Gastrocnemius medialis (tissue), 4 donors: Measurements from ENCODE around the gene THSD4. TPM values are rescaled to one million over a fixed set of nuclear protein-coding genes. Genes with fewer than 3 reads are reported as not detected.

Experiments
- ATAC-seq, 2 donors: fragments of 150-250 bp; one replicate each; pipeline ENCODE4 v1.9.1; 2016
- DNase-seq, 2 donors: peaks; one replicate each; pipeline ENCODE4 v3.0.0-alpha.2; 2019
- H3K27ac ChIP-seq, 4 donors: fragments of 200-600 bp; sonication (generic); 1 replicate in 1 of 4; 2 replicates in 3 of 4; pipeline ENCODE4 v1.5.1; 2016 to 2018; ENCODE audit warnings: mild to moderate bottlenecking in 2 of 4, moderate library complexity in 1 of 4
- H3K27me3 ChIP-seq, 3 donors: fragments of 200-600 bp; sonication (generic) in 2 of 3; 1 replicate in 1 of 3; 2 replicates in 2 of 3; pipeline versions ENCODE4 v1.5.1 to v1.6.0; 2016 to 2019; ENCODE audit warnings: mild to moderate bottlenecking in 1 of 3, moderate library complexity in 1 of 3
- H3K36me3 ChIP-seq, 2 donors: fragments of 200-600 bp; sonication (generic) in 1 of 2; one replicate each; pipeline ENCODE4 v1.5.1; 2017 to 2018
- H3K4me1 ChIP-seq, 2 donors: fragments of 200-600 bp; sonication (generic) in 1 of 2; one replicate each; pipeline ENCODE4 v1.5.1; 2016 to 2017; ENCODE audit warnings: mild to moderate bottlenecking in 2 of 2
- H3K4me3 ChIP-seq, 4 donors: fragments of 200-600 bp; sonication (generic) in 3 of 4; 1 replicate in 1 of 4; 2 replicates in 3 of 4; pipeline ENCODE4 v1.5.1; 2016 to 2019; ENCODE audit warnings: mild to moderate bottlenecking in 2 of 4
- H3K9me3 ChIP-seq, 3 donors: fragments of 200-600 bp; sonication (generic) in 2 of 3; 1 replicate in 1 of 3; 2 replicates in 2 of 3; pipeline ENCODE4 v1.5.1; 2016 to 2019
- POLR2A ChIP-seq, 2 donors: fragments of 450-650 bp; IDR thresholded peaks; one replicate each; pipeline ENCODE4 v1.6.1; 2017; ENCODE audit warnings: antibody characterized with exemption in 2 of 2, mild to moderate bottlenecking in 2 of 2, moderate library complexity in 2 of 2
- in situ Hi-C, 4 donors: fragments of 200-750 bp; cut with MboI; loops; one replicate each; pipeline versions ENCODE4 v1.15.0 to v1.8.0; 2017; ENCODE audit warnings: low sequenced_read_pairs in 4 of 4
- intact Hi-C: fragments of 100-400 bp; cut with DNase I; formaldehyde crosslinking; loops from one replicate; pipeline ENCODE4 v1.15.1; 2023; ENCODE audit warnings: low total_unique reads
- total RNA-seq, 4 donors: library from RNA; depleted of rRNA; stranded (reverse); fragments of >200 nt; gene quantifications; one replicate each; pipeline versions ENCODE4 v1.1.0 to v1.2.3, GENCODE V29; 2016
- TF ChIP-seq, protein P1 (sequence below), 5 experiments: fragments of 450-650 bp in 3 of 5; fragments of 200-600 bp in 2 of 5; sonication (generic) in 2 of 5; IDR thresholded peaks in 4 of 5; conservative IDR thresholded peaks in 1 of 5; 1 replicate in 4 of 5; 2 replicates in 1 of 5; pipeline ENCODE4 v1.5.1; 2016 to 2019; ENCODE audit warnings: antibody characterized with exemption in 5 of 5, mild to moderate bottlenecking in 3 of 5, moderate library complexity in 3 of 5

THSD4 gene
- total RNA-seq, 4 donors from 2014 or later = 0.35 to 3.1 (median 0.60) TPM

- TF ChIP-seq POLR2A (IDR thresholded peaks at IDR 0.05) = no peak
- TF ChIP-seq, protein P1, sequence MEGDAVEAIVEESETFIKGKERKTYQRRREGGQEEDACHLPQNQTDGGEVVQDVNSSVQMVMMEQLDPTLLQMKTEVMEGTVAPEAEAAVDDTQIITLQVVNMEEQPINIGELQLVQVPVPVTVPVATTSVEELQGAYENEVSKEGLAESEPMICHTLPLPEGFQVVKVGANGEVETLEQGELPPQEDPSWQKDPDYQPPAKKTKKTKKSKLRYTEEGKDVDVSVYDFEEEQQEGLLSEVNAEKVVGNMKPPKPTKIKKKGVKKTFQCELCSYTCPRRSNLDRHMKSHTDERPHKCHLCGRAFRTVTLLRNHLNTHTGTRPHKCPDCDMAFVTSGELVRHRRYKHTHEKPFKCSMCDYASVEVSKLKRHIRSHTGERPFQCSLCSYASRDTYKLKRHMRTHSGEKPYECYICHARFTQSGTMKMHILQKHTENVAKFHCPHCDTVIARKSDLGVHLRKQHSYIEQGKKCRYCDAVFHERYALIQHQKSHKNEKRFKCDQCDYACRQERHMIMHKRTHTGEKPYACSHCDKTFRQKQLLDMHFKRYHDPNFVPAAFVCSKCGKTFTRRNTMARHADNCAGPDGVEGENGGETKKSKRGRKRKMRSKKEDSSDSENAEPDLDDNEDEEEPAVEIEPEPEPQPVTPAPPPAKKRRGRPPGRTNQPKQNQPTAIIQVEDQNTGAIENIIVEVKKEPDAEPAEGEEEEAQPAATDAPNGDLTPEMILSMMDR (IDR thresholded peaks at IDR 0.05 in 4 of 5, conservative IDR thresholded peaks at IDR 0.05 in 1 of 5) = no peak
- intact Hi-C loops = no loop called here
- Histone ChIP-seq H3K9me3 (no peaks in the 10 kb centered on the region), H3K4me1 (peaks cover 13 to 20% of the 10 kb centered on the region in 2 donors), H3K27ac (peak overlapping the region in 3 of 4 donors; percentile 18 to 23 (median 20)), H3K27me3 (no peaks in the 10 kb centered on the region), H3K36me3 (no peaks in the 10 kb centered on the region), H3K4me3 (no peak overlapping the region)
- DNase-seq = no peak
- ATAC-seq = no peak
- in situ Hi-C loops = loop anchor here in 1 of 4 donors (10.0 kb wide), 1 partner anchor 215 kb away; no protein-coding TSS in a partner anchor
Observed at GRCh38 chr15:71659730-71660067, 544.4 kb downstream of the THSD4 start.

- no peaks in the 10 kb centered on the region for H3K9me3 ChIP-seq
- H3K27me3 ChIP-seq = no peaks in the 10 kb centered on the region
- H3K36me3 ChIP-seq = no peaks in the 10 kb centered on the region
- in situ Hi-C loops = no loop called here
- H3K27ac ChIP-seq = no peak overlapping the region
- intact Hi-C loops = no loop called here
- H3K4me3 ChIP-seq = no peak overlapping the region
- peaks cover 13 to 20% of the 10 kb centered on the region in 2 donors for H3K4me1 ChIP-seq
- no peak for DNase-seq
- no peak for TF ChIP-seq POLR2A (IDR thresholded peaks at IDR 0.05)
- TF ChIP-seq, protein P1 (IDR thresholded peaks at IDR 0.05 in 4 of 5, conservative IDR thresholded peaks at IDR 0.05 in 1 of 5) = no peak
- no peak for ATAC-seq
Observed at GRCh38 chr15:71660501-71660900, 545.2 kb downstream of the THSD4 start.

DNA sequence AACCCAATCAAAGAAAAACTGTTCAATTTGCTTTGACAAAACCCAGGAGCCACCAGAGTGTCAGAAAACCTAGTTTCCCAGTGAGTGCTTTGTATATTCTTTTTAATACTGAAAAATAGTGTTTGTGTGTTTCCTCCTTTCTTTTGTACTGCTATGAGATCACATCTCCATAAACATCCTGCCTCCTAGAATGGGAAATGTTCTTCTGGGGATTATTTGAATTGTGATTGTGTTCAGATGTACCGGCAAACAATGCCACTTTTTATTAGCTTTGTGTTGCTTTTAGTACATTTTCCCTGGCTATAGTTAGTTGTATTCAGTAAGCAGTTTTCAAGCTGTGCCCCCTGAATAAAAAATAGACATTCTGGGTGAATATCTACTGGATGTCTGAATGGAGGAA lies 547.0 kb downstream of the THSD4 start:
- ATAC-seq (peak in 1 of 2 donors; percentile 61), DNase-seq (no peak)
- Histone ChIP-seq H3K27ac (peak overlapping the region in 3 of 4 donors; percentile 28 to 43 (median 39)), H3K9me3 (no peaks in the 10 kb centered on the region), H3K27me3 (no peaks in the 10 kb centered on the region), H3K36me3 (no peaks in the 10 kb centered on the region), H3K4me3 (no peak overlapping the region), H3K4me1 (peaks cover 11 to 20% of the 10 kb centered on the region in 2 donors)
- TF ChIP-seq POLR2A (IDR thresholded peaks at IDR 0.05) = no peak
- TF ChIP-seq, protein P1 (IDR thresholded peaks at IDR 0.05 in 4 of 5, conservative IDR thresholded peaks at IDR 0.05 in 1 of 5) = no peak
- in situ Hi-C loops (no loop called here), intact Hi-C loops (no loop called here)

GRCh38 chr15:71664622-71665021 lies 549.4 kb downstream of the THSD4 start:
- TF ChIP-seq POLR2A (IDR thresholded peaks at IDR 0.05) = no peak
- TF ChIP-seq, protein P1 (IDR thresholded peaks at IDR 0.05 in 4 of 5, conservative IDR thresholded peaks at IDR 0.05 in 1 of 5) = no peak
- in situ Hi-C loops = no loop called here
- ATAC-seq = no peak

More at GRCh38 chr15:71664622-71665021, 549.4 kb downstream of the THSD4 start:
- Histone ChIP-seq H3K9me3 (no peaks in the 10 kb centered on the region), H3K4me1 (peaks cover 0 to 5% of the 10 kb centered on the region in 2 donors), H3K27me3 (no peaks in the 10 kb centered on the region), H3K4me3 (no peak overlapping the region), H3K36me3 (no peaks in the 10 kb centered on the region), H3K27ac (no peak overlapping the region)
- no peak for DNase-seq
- intact Hi-C loops = no loop called here
